Measurements from ENCODE around the gene ERN2. TPM values are rescaled to one million over a fixed set of nuclear protein-coding genes. Genes with fewer than 3 reads are reported as not detected.

The ERN2 gene
- total and polyA plus RNA-seq, 5 donors, result 0.28 TPM; not detected in 4

DNA sequence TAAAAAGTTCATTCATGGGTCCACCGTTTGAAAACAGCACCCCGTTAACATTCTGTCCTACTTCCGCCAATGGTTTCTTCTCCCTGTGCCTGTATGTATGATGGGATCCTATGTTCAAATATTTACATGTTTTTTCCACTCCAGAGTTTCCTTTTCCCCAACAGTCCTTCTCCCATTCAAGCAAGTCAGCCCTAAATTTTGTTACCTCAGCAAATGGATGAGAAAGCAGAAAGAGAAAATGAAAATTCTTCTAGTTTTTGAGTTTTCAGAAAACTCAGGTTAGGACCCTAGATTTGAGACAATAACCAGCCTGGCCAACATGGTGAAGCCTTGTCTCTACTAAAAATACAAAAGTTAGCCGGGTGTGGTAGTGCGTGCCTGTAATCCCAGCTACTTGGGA lies 3.5 kb upstream of the ERN2 start:
- no peak for ATAC-seq
- no peaks in the 10 kb centered on the region for H3K27me3 ChIP-seq (ENCODE audit: control insufficient read depth, insufficient read depth)
- intact Hi-C loops (cut with DNase I), result no loop called here

DNA sequence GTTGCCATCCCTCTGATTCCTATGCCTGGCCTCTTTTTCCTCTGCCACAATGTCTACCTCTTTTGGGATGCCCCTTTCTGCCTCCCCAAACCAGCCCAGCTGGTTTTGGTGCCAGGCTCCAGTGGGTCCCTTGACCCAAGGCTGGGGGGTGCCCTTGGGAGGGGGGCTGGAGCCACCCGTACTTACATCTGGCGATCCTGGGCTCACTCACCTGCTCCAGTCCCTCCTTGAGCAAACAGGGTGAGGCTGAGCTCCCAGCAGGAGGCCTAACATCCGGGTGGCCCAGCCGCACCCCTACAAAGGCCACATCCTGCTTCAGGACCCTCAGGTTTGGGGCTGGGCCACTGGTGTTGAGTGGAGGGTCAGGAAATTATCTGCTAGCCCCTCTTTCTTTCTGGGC lies 1.2 kb downstream of the ERN2 start:
- WGBS, result 66% methylated on average over 4 of the region's 4 CpGs
- intact Hi-C loops (cut with DNase I), result no loop called here
- no peak for ATAC-seq
- Histone ChIP-seq H3K27me3 (ENCODE audit: control insufficient read depth, insufficient read depth) (no peaks in the 10 kb centered on the region), H3K9me3 (ENCODE audit: control insufficient read depth, low read length) (peaks cover 5% of the 10 kb centered on the region), H3K4me1 (ENCODE audit: control insufficient read depth, insufficient read depth, low read length) (no peaks in the 10 kb centered on the region), H3K27ac (ENCODE audit: low read length) (no peak overlapping the region), H3K4me3 (ENCODE audit: low read length) (no peak overlapping the region)
- no peak for DNase-seq

More for the DNA sequence above, 3.5 kb upstream of the ERN2 start:
- Histone ChIP-seq H3K27ac (ENCODE audit: low read length) (no peak overlapping the region), H3K4me3 (ENCODE audit: low read length) (no peak overlapping the region), H3K9me3 (ENCODE audit: control insufficient read depth, low read length) (no peaks in the 10 kb centered on the region), H3K4me1 (ENCODE audit: control insufficient read depth, insufficient read depth, low read length) (no peaks in the 10 kb centered on the region)
- DNase-seq, result no peak
- WGBS, result 83% methylated on average over 5 of the region's 5 CpGs

DNA sequence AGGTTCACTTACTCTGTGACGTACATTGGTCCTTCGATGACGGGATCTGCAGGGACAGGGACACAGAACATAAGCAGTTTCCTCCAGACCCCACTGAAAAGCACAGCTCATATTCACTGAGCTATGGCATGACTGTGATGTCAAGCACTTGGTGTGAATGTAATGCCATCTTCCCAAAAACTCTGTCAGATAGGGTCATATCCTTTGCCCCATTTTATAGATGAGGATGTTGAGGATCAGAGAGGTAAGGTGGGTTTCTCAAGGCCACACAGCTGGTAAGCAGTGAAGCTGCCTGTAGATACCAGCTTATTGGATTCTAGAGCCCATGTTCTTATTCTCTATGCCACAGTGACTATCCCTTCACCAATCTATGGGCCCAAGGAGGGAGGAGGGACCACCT lies 2.5 kb downstream of the ERN2 start:
- WGBS, result 86% methylated on average over 3 of the region's 3 CpGs
- H3K27me3 ChIP-seq (ENCODE audit: control insufficient read depth, insufficient read depth), result no peaks in the 10 kb centered on the region
- H3K9me3 ChIP-seq (ENCODE audit: control insufficient read depth, low read length), result peaks cover 5% of the 10 kb centered on the region
- intact Hi-C loops (cut with DNase I), result no loop called here
- no peak for DNase-seq
- H3K4me3 ChIP-seq (ENCODE audit: low read length), result no peak overlapping the region
- H3K4me1 ChIP-seq (ENCODE audit: control insufficient read depth, insufficient read depth, low read length), result no peaks in the 10 kb centered on the region
- no peak overlapping the region for H3K27ac ChIP-seq (ENCODE audit: low read length)
- ATAC-seq, result no peak

DNA sequence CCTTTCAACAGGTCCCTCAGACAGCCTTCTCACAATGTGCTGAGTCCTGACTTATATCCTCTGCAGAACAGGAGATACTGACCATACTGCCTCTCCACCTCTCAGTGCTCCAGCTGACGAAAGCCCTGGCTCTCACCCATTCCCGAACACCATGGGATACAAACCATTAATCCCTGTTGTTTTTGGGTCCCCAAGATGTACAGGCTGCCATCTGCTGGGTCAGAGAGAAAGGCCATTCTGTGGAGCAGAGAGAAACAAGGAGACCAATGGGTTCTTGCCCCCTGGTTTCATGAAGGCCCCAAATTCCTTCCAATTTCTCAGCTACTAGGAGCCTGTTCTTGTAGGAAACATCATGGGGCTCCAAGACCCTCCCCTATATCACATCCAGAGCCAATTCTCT lies 3.0 kb downstream of the ERN2 start:
- Histone ChIP-seq H3K4me3 (ENCODE audit: low read length) (no peak overlapping the region), H3K9me3 (ENCODE audit: control insufficient read depth, low read length) (peaks cover 5% of the 10 kb centered on the region), H3K27ac (ENCODE audit: low read length) (no peak overlapping the region), H3K27me3 (ENCODE audit: control insufficient read depth, insufficient read depth) (no peaks in the 10 kb centered on the region), H3K4me1 (ENCODE audit: control insufficient read depth, insufficient read depth, low read length) (no peaks in the 10 kb centered on the region)
- ATAC-seq (no peak), DNase-seq (no peak)
- intact Hi-C loops (cut with DNase I), result no loop called here
- 79% methylated on average over 2 of the region's 2 CpGs for WGBS

- intact Hi-C loops (cut with DNase I), result no loop called here
- ATAC-seq (no peak), DNase-seq (no peak)
- Histone ChIP-seq H3K4me1 (ENCODE audit: control insufficient read depth, insufficient read depth, low read length) (no peaks in the 10 kb centered on the region), H3K9me3 (ENCODE audit: control insufficient read depth, low read length) (peaks cover 5% of the 10 kb centered on the region), H3K27me3 (ENCODE audit: control insufficient read depth, insufficient read depth) (no peaks in the 10 kb centered on the region), H3K4me3 (ENCODE audit: low read length) (no peak overlapping the region), H3K27ac (ENCODE audit: low read length) (no peak overlapping the region)
Measured at GRCh38 chr16:23709536-23709935, 3.5 kb downstream of the ERN2 start.

GRCh38 chr16:23706439-23706838 lies 6.6 kb downstream of the ERN2 start:
- DNase-seq (no peak), ATAC-seq (no peak)
- Histone ChIP-seq H3K27me3 (ENCODE audit: control insufficient read depth, insufficient read depth) (no peaks in the 10 kb centered on the region), H3K4me1 (ENCODE audit: control insufficient read depth, insufficient read depth, low read length) (no peaks in the 10 kb centered on the region), H3K4me3 (ENCODE audit: low read length) (no peak overlapping the region), H3K27ac (ENCODE audit: low read length) (no peak overlapping the region), H3K9me3 (ENCODE audit: control insufficient read depth, low read length) (peaks cover 5% of the 10 kb centered on the region)
- intact Hi-C loops (cut with DNase I), result no loop called here
- WGBS, result 74% methylated on average over 4 of the region's 4 CpGs

- WGBS, result 82% methylated on average over 2 of the region's 2 CpGs
- H3K4me1 ChIP-seq (ENCODE audit: control insufficient read depth, insufficient read depth, low read length), result no peaks in the 10 kb centered on the region
- no peak overlapping the region for H3K4me3 ChIP-seq (ENCODE audit: low read length)
- no peak overlapping the region for H3K27ac ChIP-seq (ENCODE audit: low read length)
- no peaks in the 10 kb centered on the region for H3K27me3 ChIP-seq (ENCODE audit: control insufficient read depth, insufficient read depth)
- intact Hi-C loops (cut with DNase I), result no loop called here
- no peak for DNase-seq
- H3K9me3 ChIP-seq (ENCODE audit: control insufficient read depth, low read length), result peaks cover 5% of the 10 kb centered on the region
- ATAC-seq, result no peak
Measured at GRCh38 chr16:23705517-23705902, 7.5 kb downstream of the ERN2 start.

- 84% methylated on average over 22 of the region's 22 CpGs for WGBS
- Histone ChIP-seq H3K4me3 (ENCODE audit: low read length) (no peak overlapping the region), H3K4me1 (ENCODE audit: control insufficient read depth, insufficient read depth, low read length) (no peaks in the 10 kb centered on the region), H3K27ac (ENCODE audit: low read length) (no peak overlapping the region), H3K9me3 (ENCODE audit: control insufficient read depth, low read length) (peaks cover 3% of the 10 kb centered on the region), H3K27me3 (ENCODE audit: control insufficient read depth, insufficient read depth) (no peaks in the 10 kb centered on the region)
- intact Hi-C loops (cut with DNase I), result no loop called here
- DNase-seq (no peak), ATAC-seq (peak in 1 of 2 donors; percentile 14)
Measured at GRCh38 chr16:23704772-23705516, 8.1 kb downstream of the ERN2 start.

DNA sequence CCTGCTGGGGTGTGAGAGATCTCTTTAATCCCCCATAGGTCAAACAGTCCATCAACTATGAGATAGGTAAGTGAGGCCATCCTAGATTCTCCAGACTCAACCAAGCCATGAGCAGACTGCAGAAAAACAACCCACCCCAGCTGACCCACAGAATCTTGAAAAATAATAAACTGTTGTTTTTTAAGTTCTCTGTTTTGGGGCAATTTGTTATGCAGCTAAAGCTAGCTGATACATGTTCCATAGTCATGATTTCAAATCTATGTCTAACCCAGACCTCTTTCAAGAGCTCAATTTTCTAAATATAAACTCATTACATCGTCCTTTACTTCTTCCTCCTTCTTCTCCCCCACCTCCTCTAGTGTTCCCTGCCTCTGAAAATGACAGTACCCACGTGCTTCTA lies 10.1 kb downstream of the ERN2 start:
- DNase-seq, result no peak
- Histone ChIP-seq H3K4me3 (ENCODE audit: low read length) (no peak overlapping the region), H3K27me3 (ENCODE audit: control insufficient read depth, insufficient read depth) (no peaks in the 10 kb centered on the region), H3K27ac (ENCODE audit: low read length) (no peak overlapping the region), H3K4me1 (ENCODE audit: control insufficient read depth, insufficient read depth, low read length) (no peaks in the 10 kb centered on the region), H3K9me3 (ENCODE audit: control insufficient read depth, low read length) (no peaks in the 10 kb centered on the region)
- no peak for ATAC-seq
- intact Hi-C loops (cut with DNase I), result no loop called here
- 61% methylated on average over 2 of the region's 2 CpGs for WGBS

DNA sequence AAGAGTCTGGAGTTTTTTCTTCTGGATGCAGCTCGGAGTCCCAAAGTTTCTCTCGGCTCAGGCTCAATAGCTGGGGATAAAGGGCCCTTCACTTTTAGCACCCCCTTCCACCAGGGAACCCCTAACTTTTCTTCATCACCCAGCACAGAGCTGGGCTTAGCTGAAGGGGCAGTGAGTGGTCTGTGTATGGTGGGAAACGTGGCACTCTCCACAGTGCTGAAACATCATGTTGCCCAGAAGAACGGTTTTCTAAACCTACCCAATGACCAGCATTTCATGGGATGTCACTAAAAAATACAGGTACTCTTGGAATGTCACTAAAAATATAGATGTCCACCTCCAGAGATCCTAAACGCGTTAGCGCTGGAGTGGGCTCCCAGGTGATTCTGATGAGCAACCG lies 12.0 kb downstream of the ERN2 start:
- 72% methylated on average over 8 of the region's 8 CpGs for WGBS
- H3K9me3 ChIP-seq (ENCODE audit: control insufficient read depth, low read length), result no peaks in the 10 kb centered on the region
- H3K27me3 ChIP-seq (ENCODE audit: control insufficient read depth, insufficient read depth), result no peaks in the 10 kb centered on the region
- intact Hi-C loops (cut with DNase I), result no loop called here
- ATAC-seq, result no peak
- DNase-seq, result no peak
- no peaks in the 10 kb centered on the region for H3K4me1 ChIP-seq (ENCODE audit: control insufficient read depth, insufficient read depth, low read length)
- H3K4me3 ChIP-seq (ENCODE audit: low read length), result no peak overlapping the region
- H3K27ac ChIP-seq (ENCODE audit: low read length), result no peak overlapping the region

- no peaks in the 10 kb centered on the region for H3K9me3 ChIP-seq (ENCODE audit: control insufficient read depth, low read length)
- intact Hi-C loops (cut with DNase I), result no loop called here
- no peak overlapping the region for H3K27ac ChIP-seq (ENCODE audit: low read length)
- H3K27me3 ChIP-seq (ENCODE audit: control insufficient read depth, insufficient read depth), result no peaks in the 10 kb centered on the region
- DNase-seq (no peak), ATAC-seq (no peak)
- H3K4me3 ChIP-seq (ENCODE audit: low read length), result no peak overlapping the region
- H3K4me1 ChIP-seq (ENCODE audit: control insufficient read depth, insufficient read depth, low read length), result no peaks in the 10 kb centered on the region
- 20% methylated on average over 8 of the region's 8 CpGs for WGBS
Measured at GRCh38 chr16:23700509-23700908, 12.5 kb downstream of the ERN2 start.

DNA sequence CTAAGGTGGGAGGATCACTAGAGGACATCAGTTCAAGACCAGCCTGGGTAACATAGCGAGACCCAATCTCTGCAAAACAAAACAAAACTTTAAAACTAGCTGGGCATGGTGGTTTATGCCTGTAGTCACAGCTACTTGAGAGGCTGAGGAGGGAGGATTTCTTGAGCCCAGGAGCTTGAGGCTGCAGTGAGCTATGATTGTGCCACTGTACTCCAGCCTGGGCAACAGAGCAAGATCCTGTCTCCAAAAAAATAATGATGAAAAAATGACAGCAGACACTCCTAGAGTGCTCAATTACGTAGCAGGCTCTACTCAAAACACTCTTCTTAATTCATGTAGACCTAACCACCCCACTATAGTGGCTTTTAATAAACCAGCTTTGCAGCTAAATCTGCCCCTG lies 12.9 kb downstream of the ERN2 start:
- Histone ChIP-seq H3K4me1 (ENCODE audit: control insufficient read depth, insufficient read depth, low read length) (no peaks in the 10 kb centered on the region), H3K4me3 (ENCODE audit: low read length) (no peak overlapping the region), H3K27me3 (ENCODE audit: control insufficient read depth, insufficient read depth) (no peaks in the 10 kb centered on the region), H3K27ac (ENCODE audit: low read length) (no peak overlapping the region), H3K9me3 (ENCODE audit: control insufficient read depth, low read length) (no peaks in the 10 kb centered on the region)
- 83% methylated on average over 2 of the region's 2 CpGs for WGBS
- ATAC-seq (no peak), DNase-seq (no peak)
- intact Hi-C loops (cut with DNase I), result no loop called here
